Mesenchymal stem cell (in vitro differentiated cells and primary cell): Measurements from ENCODE around the gene GAGE13.
"Not testable (repeated sequence)": the region's sequence is repeated elsewhere in the genome, so short reads cannot be mapped to it uniquely, and the experiment has no call there.

Experiments
- DNase-seq: peaks from one replicate; pipeline ENCODE4 v3.0.0-alpha.2; 2013
- H2AFZ ChIP-seq: one replicate; pipeline ENCODE4 v1.6.1; 2013; ENCODE audit warnings: low read depth, mild to moderate bottlenecking, control low read depth, inconsistent platforms, low read length, moderate library complexity
- H2AK5ac ChIP-seq: 2 replicates; pipeline ENCODE4 v1.6.1; 2013; ENCODE audit warnings: low read length, moderate library complexity, mild to moderate bottlenecking, inconsistent platforms; ENCODE audit not compliant: severe bottlenecking
- H2BK120ac ChIP-seq: one replicate; pipeline ENCODE4 v1.6.1; 2013; ENCODE audit warnings: low read depth, mild to moderate bottlenecking, inconsistent platforms, low read length, moderate library complexity
- H2BK12ac ChIP-seq, 2 experiments: one replicate each; pipeline ENCODE4 v1.6.1; 2013; ENCODE audit warnings: inconsistent platforms in 2 of 2, low read length in 2 of 2, mild to moderate bottlenecking in 2 of 2, moderate library complexity in 2 of 2, control low read depth in 1 of 2
- H2BK15ac ChIP-seq: one replicate; pipeline ENCODE4 v1.6.1; 2013; ENCODE audit warnings: mild to moderate bottlenecking, low read depth, inconsistent platforms; ENCODE audit not compliant: poor library complexity, severe bottlenecking
- H2BK5ac ChIP-seq: 2 replicates; pipeline ENCODE4 v1.6.1; 2013; ENCODE audit warnings: low read depth, mild to moderate bottlenecking, low read length, control low read depth, inconsistent platforms; ENCODE audit not compliant: poor library complexity, severe bottlenecking
- H3K14ac ChIP-seq, 2 experiments: one replicate each; pipeline ENCODE4 v1.6.1; 2013; ENCODE audit warnings: inconsistent platforms in 2 of 2, low read length in 2 of 2, control low read depth in 1 of 2, mild to moderate bottlenecking in 1 of 2, moderate library complexity in 1 of 2
- H3K18ac ChIP-seq, 2 experiments: one replicate each; pipeline ENCODE4 v1.6.1; 2013; ENCODE audit warnings: inconsistent platforms in 2 of 2, low read length in 2 of 2, control low read depth in 1 of 2, low read depth in 1 of 2, mild to moderate bottlenecking in 1 of 2
- H3K23ac ChIP-seq, 2 experiments: one replicate each; pipeline ENCODE4 v1.6.1; 2013; ENCODE audit warnings: inconsistent platforms in 2 of 2, low read length in 2 of 2, mild to moderate bottlenecking in 2 of 2, moderate library complexity in 2 of 2, control low read depth in 1 of 2
- H3K27ac ChIP-seq: 2 replicates; pipeline ENCODE4 v1.5.1; 2013; ENCODE audit warnings: mild to moderate bottlenecking, moderate library complexity, low read length, control low read depth, inconsistent platforms; ENCODE audit not compliant: poor library complexity, severe bottlenecking
- H3K27me3 ChIP-seq, 2 experiments: 2 replicates each; pipeline versions ENCODE4 v1.6.1 to v1.7.0; 2013; ENCODE audit warnings: low read length in 2 of 2, mild to moderate bottlenecking in 2 of 2, moderate library complexity in 2 of 2, control low read depth in 1 of 2, inconsistent platforms in 1 of 2; ENCODE audit not compliant: control insufficient read depth in 1 of 2, insufficient read depth in 1 of 2
- H3K36me3 ChIP-seq, 2 experiments: 2 replicates each; pipeline versions ENCODE4 v1.6.1 to v1.7.0; 2013; ENCODE audit warnings: low read length in 2 of 2, control low read depth in 1 of 2, inconsistent platforms in 1 of 2, low read depth in 1 of 2, mild to moderate bottlenecking in 1 of 2; ENCODE audit not compliant: insufficient read depth in 2 of 2, control insufficient read depth in 1 of 2
- H3K4ac ChIP-seq, 2 experiments: one replicate each; pipeline ENCODE4 v1.6.1; 2013; ENCODE audit warnings: inconsistent platforms in 2 of 2, low read length in 2 of 2, mild to moderate bottlenecking in 2 of 2, moderate library complexity in 2 of 2, control low read depth in 1 of 2, low read depth in 1 of 2
- H3K4me1 ChIP-seq: 2 replicates; pipeline ENCODE4 v1.6.1; 2013; ENCODE audit warnings: low read depth, low read length, control low read depth; ENCODE audit not compliant: control insufficient read depth, insufficient read depth
- H3K4me2 ChIP-seq: 2 replicates; pipeline ENCODE4 v1.6.1; 2013; ENCODE audit warnings: low read length, mild to moderate bottlenecking, inconsistent platforms; ENCODE audit not compliant: poor library complexity, severe bottlenecking
- H3K4me3 ChIP-seq, 2 experiments: 2 replicates each; pipeline versions ENCODE4 v1.5.1 to v1.7.0; 2013; ENCODE audit warnings: low read length in 2 of 2, mild to moderate bottlenecking in 2 of 2, control low read depth in 1 of 2, low read depth in 1 of 2; ENCODE audit not compliant: insufficient read depth in 1 of 2
- H3K79me1 ChIP-seq: replicated peaks from 2 replicates; pipeline ENCODE4 v1.6.1; 2013; ENCODE audit warnings: mild to moderate bottlenecking, control low read depth, low read length, inconsistent platforms; ENCODE audit not compliant: poor library complexity, severe bottlenecking
- H3K9ac ChIP-seq: 2 replicates; pipeline ENCODE4 v1.7.0; 2013; ENCODE audit warnings: mild to moderate bottlenecking, low read length, moderate library complexity
- H3K9me3 ChIP-seq: 2 replicates; pipeline ENCODE4 v1.7.0; 2013; ENCODE audit warnings: mild to moderate bottlenecking, low read length; ENCODE audit not compliant: control insufficient read depth
- H4K8ac ChIP-seq: one replicate; pipeline ENCODE4 v1.6.1; 2013; ENCODE audit warnings: inconsistent platforms, mild to moderate bottlenecking, low read length, moderate library complexity
- H4K91ac ChIP-seq: one replicate; pipeline ENCODE4 v1.6.1; 2013; ENCODE audit warnings: mild to moderate bottlenecking, low read length, inconsistent platforms
- WGBS: methylation state at CpG from one replicate; pipeline ENCODE4 v1.1.7; 2013; ENCODE audit warnings: mixed read lengths; 5-methylcytosine and 5-hydroxymethylcytosine counted together

Gene GAGE13

DNA sequence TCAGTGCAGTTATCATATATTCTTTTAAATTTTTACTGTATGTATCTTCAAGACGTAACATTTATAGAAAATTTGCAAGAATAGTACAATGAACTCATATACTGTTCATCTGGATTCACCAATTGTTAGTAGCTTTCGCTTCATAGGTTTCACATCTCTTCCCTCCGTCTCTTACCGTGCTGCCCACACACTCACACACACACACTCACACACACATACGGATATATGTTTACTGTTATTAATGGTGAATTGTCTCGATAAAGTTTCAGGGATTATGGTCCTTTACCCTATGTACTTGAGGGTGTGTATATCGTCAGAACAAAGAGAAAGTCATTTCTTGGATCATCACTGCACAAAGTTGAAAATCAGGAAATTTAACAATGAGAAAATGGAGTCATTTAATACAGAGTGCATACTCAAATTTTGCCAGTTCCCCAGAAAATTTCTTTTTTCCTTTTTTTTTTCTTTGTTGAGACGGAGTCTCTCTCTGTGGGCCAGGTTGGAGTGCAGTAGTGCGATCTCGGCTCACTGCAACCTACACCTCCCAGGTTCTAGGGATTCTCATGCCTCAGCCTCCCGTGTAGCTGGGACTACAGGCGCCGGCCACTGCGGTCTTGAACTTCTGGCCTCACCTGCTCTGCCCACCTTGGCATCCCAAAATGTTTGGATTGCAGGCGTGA lies 13.3 kb downstream of the GAGE13 start:
- H3K4ac ChIP-seq, H3K36me3 ChIP-seq: not testable (repeated sequence)

DNA sequence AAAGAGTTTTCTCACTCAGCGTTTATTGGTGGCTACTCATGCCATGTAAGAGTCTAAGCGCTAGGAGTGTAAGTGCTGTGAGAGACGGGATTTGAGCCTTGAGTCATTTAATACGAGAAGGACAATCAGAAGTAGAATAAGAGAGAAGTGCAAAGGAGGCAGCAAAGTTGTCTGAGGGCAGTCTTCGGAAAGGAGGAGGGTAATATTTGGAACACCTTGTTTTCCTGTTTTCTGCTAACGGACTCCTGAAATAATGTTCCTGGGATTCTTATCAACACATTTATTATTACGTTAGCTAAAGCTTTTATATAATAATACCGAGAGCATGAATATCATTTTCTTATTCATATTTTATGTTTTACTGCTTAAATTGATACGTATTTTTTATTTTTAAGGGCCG lies 14.0 kb downstream of the GAGE13 start:
- not testable (repeated sequence) for H3K9ac ChIP-seq, H3K23ac ChIP-seq, H3K14ac ChIP-seq, H3K4me1 ChIP-seq, DNase-seq, H2BK5ac ChIP-seq, H3K4ac ChIP-seq, H2BK12ac ChIP-seq, H3K9me3 ChIP-seq, H3K27me3 ChIP-seq, H3K4me2 ChIP-seq, H2AK5ac ChIP-seq, H3K79me1 ChIP-seq, H2BK120ac ChIP-seq, H2BK15ac ChIP-seq, H2AFZ ChIP-seq, H4K91ac ChIP-seq, H3K36me3 ChIP-seq, H3K18ac ChIP-seq, H4K8ac ChIP-seq, H3K4me3 ChIP-seq, H3K27ac ChIP-seq
- 100% methylated on average over 2 of the region's 10 CpGs for WGBS

More for the DNA sequence above, 13.3 kb downstream of the GAGE13 start:
- H4K91ac ChIP-seq, H2BK5ac ChIP-seq, H4K8ac ChIP-seq, H3K27me3 ChIP-seq, H2AFZ ChIP-seq, H3K27ac ChIP-seq, H3K4me2 ChIP-seq, H3K23ac ChIP-seq, H2BK120ac ChIP-seq, H3K9ac ChIP-seq, H3K14ac ChIP-seq, H2AK5ac ChIP-seq, H2BK12ac ChIP-seq, H3K18ac ChIP-seq, H3K79me1 ChIP-seq, H2BK15ac ChIP-seq, H3K4me3 ChIP-seq, H3K4me1 ChIP-seq, DNase-seq, H3K9me3 ChIP-seq: not testable (repeated sequence)
- no CpG with 5 or more reads among the region's 15 CpGs for WGBS

DNA sequence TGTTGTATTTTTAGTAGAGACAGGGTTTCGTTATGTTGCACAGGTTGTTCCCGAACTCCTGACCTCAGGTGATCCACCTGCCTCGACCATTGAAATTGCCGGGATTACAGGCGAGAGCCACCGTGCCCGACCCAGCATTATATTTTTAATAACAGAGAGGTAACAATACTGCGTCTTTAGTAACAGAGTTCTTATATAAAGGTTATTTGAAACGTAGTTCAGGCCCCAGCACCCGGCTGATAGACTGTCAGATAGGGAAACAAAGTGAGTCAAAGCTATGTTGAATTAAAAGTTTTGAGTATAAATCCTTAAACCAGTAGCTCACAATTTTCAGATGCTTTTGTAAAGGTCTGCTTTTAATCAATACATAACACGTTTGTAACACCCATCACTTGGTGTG lies 14.8 kb downstream of the GAGE13 start:
- H3K9me3 ChIP-seq, H2BK15ac ChIP-seq, H3K4me3 ChIP-seq, H3K4me2 ChIP-seq, H3K14ac ChIP-seq, H3K27me3 ChIP-seq, H3K79me1 ChIP-seq, H2BK5ac ChIP-seq, H3K23ac ChIP-seq, H3K36me3 ChIP-seq, H2AK5ac ChIP-seq, DNase-seq, H2AFZ ChIP-seq, H3K4me1 ChIP-seq, H2BK12ac ChIP-seq, H2BK120ac ChIP-seq, H4K91ac ChIP-seq, H3K4ac ChIP-seq, H3K18ac ChIP-seq, H3K9ac ChIP-seq, H4K8ac ChIP-seq, H3K27ac ChIP-seq: not testable (repeated sequence)
- 88% methylated on average over 4 of the region's 11 CpGs for WGBS
